Osteocyte (in vitro differentiated cells): ENCODE results near the gene TMPRSS9. TPM values are rescaled to one million over a fixed set of nuclear protein-coding genes. Genes with fewer than 3 reads are reported as not detected.
"Not testable (repeated sequence)": the region's sequence is repeated elsewhere in the genome, so short reads cannot be mapped to it uniquely, and the experiment has no call there.

Experiments
- DNase-seq: peaks from one replicate; pipeline ENCODE4 v3.0.0; 2021; ENCODE audit warnings: mixed read lengths; ENCODE audit not compliant: unreplicated experiment; ENCODE audit errors: extremely low spot score
- H3K27ac Mint-ChIP-seq: one replicate; pipeline ENCODE4 v1.8.0; 2021; ENCODE audit warnings: mild to moderate bottlenecking, mixed read lengths; ENCODE audit not compliant: unreplicated experiment
- H3K27me3 Mint-ChIP-seq: one replicate; pipeline ENCODE4 v1.8.0; 2021; ENCODE audit warnings: mixed read lengths; ENCODE audit not compliant: unreplicated experiment
- H3K36me3 Mint-ChIP-seq: one replicate; pipeline ENCODE4 v1.8.0; 2021; ENCODE audit warnings: mixed read lengths; ENCODE audit not compliant: unreplicated experiment
- H3K4me1 Mint-ChIP-seq: one replicate; pipeline ENCODE4 v1.8.0; 2021; ENCODE audit warnings: mixed read lengths; ENCODE audit not compliant: unreplicated experiment
- H3K4me3 Mint-ChIP-seq: one replicate; pipeline ENCODE4 v1.8.0; 2021; ENCODE audit warnings: mild to moderate bottlenecking, moderate library complexity, mixed read lengths; ENCODE audit not compliant: unreplicated experiment
- H3K9me3 Mint-ChIP-seq: one replicate; pipeline ENCODE4 v1.8.0; 2021; ENCODE audit warnings: mixed read lengths; ENCODE audit not compliant: unreplicated experiment
- CTCF ChIP-seq: fragments of 200-600 bp; sonication (generic); IDR thresholded peaks from 2 replicates; pipeline ENCODE4 v1.5.0; 2021; ENCODE audit warnings: antibody characterized with exemption, mild to moderate bottlenecking, moderate library complexity
- total RNA-seq: library from RNA; stranded (reverse); gene quantifications from 2 replicates; pipeline ENCODE4 v1.2.1, GENCODE V29; 2021

The TMPRSS9 gene
- total RNA-seq, 1 donor from 2014 or later: 0.08 TPM

- no peak for TF ChIP-seq CTCF
- Mint-ChIP-seq H3K9me3 (no peaks in the 10 kb centered on the region), H3K27me3 (no peaks in the 10 kb centered on the region), H3K4me3 (no peak overlapping the region), H3K36me3 (peaks cover 5% of the 10 kb centered on the region), H3K27ac (peak overlapping the region; percentile 3), H3K4me1 (no peaks in the 10 kb centered on the region)
- peak; percentile 81 for DNase-seq
These were observed 14.0 kb upstream of the TMPRSS9 start for GRCh38 chr19:2345794-2346663.

- not testable (repeated sequence) for H3K9me3 Mint-ChIP-seq, H3K27me3 Mint-ChIP-seq, H3K36me3 Mint-ChIP-seq, H3K27ac Mint-ChIP-seq, H3K4me3 Mint-ChIP-seq, H3K4me1 Mint-ChIP-seq, DNase-seq
These were observed 10.2 kb upstream of the TMPRSS9 start for GRCh38 chr19:2349818-2350217.

GRCh38 chr19:2350656-2351055 lies 9.4 kb upstream of the TMPRSS9 start:
- TF ChIP-seq CTCF: no peak
- no peaks in the 10 kb centered on the region for H3K4me1 Mint-ChIP-seq
- H3K9me3 Mint-ChIP-seq: no peaks in the 10 kb centered on the region
- H3K27ac Mint-ChIP-seq: no peak overlapping the region
- H3K4me3 Mint-ChIP-seq: no peak overlapping the region
- peaks cover 2% of the 10 kb centered on the region for H3K36me3 Mint-ChIP-seq
- no peaks in the 10 kb centered on the region for H3K27me3 Mint-ChIP-seq
- no peak for DNase-seq

GRCh38 chr19:2351591-2351990 lies 8.5 kb upstream of the TMPRSS9 start:
- no peak for DNase-seq
- no peaks in the 10 kb centered on the region for H3K9me3 Mint-ChIP-seq
- H3K27me3 Mint-ChIP-seq: no peaks in the 10 kb centered on the region
- no peaks in the 10 kb centered on the region for H3K4me1 Mint-ChIP-seq
- no peak for TF ChIP-seq CTCF
- no peak overlapping the region for H3K27ac Mint-ChIP-seq
- no peak overlapping the region for H3K4me3 Mint-ChIP-seq
- no peaks in the 10 kb centered on the region for H3K36me3 Mint-ChIP-seq

- no peak overlapping the region for H3K27ac Mint-ChIP-seq
- H3K4me3 Mint-ChIP-seq: no peak overlapping the region
- H3K4me1 Mint-ChIP-seq: no peaks in the 10 kb centered on the region
- no peaks in the 10 kb centered on the region for H3K36me3 Mint-ChIP-seq
- no peaks in the 10 kb centered on the region for H3K9me3 Mint-ChIP-seq
- H3K27me3 Mint-ChIP-seq: no peaks in the 10 kb centered on the region
- DNase-seq: peak; percentile 84
- no peak for TF ChIP-seq CTCF
These were observed 7.9 kb upstream of the TMPRSS9 start for GRCh38 chr19:2352121-2352520.
